ENCODE measurements around the gene TMEM178A.

DNA sequence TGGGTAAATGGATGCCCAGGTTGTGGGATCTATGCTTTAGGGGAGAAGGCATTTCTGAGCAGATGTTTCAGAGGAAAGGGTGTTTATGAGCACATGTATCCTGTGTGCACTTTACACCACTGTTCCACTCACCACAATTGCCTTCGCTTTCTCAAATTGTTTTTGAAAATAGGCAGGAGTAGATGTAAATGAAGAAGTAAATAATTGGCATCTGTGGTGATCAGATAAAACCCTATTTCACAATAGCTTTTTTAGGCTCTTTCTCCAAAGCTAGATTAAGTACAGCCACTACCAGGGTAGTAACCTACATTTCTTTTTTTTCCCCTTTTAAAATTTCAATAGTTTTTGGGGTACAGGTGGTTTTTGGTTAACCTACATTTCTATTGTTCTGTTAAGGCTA is 40.6 kb downstream of the TMEM178A start:
- TF ChIP-seq EZH2 (IDR thresholded peaks at IDR 0.05; ENCODE audit: insufficient read depth, poor library complexity, severe bottlenecking) = no peak
- TF ChIP-seq EZH2phosphoT487 (IDR thresholded peaks at IDR 0.05; ENCODE audit: insufficient read depth, low read depth) = no peak

Data from GM23248 (cell line).